Hematopoietic multipotent progenitor cell treated with erythropoietin and hydrocortisone succinate and interleukin-3 and kit ligand, for 17 days (in vitro differentiated cells): ENCODE results near the gene TSPAN4.

Experiments
- DNase-seq: peaks from one replicate; pipeline ENCODE4 v3.0.0-alpha.2; 2015; ENCODE audit warnings: low spot score

The TSPAN4 gene

DNA sequence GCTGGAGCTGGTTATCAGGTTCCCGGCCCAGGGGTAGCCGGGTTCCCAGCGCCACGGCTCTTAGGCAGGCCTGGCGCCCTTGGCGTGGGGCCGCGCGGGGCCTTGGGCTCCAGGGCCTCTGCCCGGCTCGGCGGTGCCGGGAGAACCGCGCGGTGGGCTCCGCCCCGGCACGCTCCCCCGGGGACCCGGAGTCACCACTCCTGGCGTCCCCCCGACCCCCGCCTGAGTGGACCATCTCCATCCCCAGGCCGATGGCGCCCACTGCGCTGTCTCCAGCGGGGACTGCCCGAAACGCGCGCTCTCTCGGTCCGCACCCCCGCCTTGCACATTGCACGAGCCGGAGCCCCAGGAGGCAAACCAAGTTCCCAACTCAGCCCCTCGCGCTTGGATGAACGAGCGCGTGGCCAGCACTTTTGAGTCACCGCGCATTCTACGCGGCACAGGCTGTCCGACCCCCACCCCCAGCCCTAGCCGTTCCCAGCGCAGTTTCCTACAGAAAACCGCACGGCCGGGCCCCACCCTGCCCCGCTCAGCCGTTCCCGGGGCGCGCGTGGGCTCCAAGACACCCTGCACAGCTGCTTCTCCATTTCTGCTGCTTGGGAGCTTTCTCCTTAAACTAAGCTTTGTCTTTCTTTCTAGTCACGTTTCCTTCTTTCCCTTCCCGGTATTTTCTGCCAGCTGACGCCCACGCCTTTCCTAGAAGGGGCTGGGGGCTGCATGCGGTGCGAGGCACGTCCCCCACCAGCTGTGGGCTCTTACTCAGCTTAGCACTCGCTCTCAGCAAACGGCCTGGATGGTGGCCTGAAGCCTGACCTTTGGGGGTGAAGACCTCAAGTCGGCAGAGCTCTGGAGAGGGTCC is 68.6 kb downstream of the TSPAN4 start:
- peak; percentile 27 for DNase-seq

DNA sequence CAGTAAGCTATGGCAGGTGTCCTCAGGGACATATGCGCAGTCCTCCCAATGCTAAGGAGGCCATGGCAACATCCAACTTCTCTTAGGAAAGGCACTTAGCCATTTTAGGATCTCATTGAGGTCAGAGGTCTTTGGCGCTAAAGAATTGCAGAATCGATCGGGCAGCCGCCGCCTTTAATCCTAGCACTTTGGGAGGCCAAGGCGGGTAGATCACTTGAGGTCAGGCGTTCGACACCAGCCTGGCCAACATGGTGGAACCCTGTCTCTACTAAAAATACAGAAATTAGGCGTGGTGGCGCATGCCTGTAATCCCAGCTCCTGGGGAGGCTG is 69.2 kb downstream of the TSPAN4 start:
- no peak for DNase-seq

DNA sequence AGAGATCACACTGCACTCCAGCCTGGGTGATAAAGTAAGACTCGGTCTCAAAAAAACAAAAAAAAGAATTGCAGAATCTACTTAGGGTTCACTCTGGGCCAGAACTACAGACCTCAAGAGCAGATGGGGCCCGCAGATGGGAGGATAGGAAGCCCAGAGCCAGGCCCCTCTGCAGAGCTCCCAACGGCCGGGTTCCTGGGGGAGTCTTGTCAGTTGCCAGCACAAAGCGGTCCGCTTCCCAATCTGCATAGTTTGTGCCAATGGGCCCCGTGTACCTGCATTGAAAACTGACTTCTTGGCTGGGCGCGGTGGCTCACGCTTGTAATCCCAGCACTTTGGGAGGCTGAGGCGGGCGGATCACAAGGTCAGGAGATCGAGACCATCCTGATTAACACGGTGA is 69.6 kb downstream of the TSPAN4 start:
- DNase-seq = no peak

DNA sequence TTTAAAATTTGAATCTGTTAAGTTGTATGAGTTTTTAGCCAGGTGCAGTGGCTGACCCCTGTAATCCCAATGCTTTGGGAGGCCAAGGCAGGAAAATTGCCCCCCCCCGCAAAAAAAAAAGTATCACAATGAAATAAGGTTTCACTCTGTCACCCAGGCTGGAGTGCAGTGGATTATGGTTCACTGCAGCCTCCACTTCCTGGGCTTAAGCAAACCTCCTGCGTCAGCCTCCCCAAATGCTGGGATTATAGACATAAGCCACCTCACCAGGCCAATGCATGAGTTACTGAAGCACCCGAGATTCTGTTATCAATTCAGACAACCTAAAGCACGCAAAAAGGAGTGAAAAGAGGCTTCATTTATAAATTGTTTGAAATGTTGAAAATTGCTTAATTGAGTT is 70.4 kb downstream of the TSPAN4 start:
- no peak for DNase-seq

DNA sequence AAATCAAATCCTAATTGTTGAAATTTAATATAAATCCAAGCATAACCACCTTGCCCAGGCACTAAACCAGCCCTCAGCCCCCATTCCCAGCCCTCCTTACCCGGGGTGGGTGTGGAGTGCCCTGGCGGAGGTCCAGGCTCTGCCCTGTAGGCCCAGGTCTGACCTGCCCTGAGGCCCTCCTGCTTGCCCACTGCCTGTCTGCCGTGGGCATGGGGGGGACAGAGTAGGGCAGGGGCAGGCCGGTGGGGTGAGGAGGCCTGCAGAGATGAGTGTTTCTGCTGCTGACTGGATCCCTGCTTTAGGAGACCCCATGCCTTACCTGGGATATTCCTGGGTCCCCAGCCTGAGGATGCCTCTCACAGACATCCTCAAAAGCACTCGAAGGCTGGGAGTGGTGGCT is 71.6 kb downstream of the TSPAN4 start:
- no peak for DNase-seq

DNA sequence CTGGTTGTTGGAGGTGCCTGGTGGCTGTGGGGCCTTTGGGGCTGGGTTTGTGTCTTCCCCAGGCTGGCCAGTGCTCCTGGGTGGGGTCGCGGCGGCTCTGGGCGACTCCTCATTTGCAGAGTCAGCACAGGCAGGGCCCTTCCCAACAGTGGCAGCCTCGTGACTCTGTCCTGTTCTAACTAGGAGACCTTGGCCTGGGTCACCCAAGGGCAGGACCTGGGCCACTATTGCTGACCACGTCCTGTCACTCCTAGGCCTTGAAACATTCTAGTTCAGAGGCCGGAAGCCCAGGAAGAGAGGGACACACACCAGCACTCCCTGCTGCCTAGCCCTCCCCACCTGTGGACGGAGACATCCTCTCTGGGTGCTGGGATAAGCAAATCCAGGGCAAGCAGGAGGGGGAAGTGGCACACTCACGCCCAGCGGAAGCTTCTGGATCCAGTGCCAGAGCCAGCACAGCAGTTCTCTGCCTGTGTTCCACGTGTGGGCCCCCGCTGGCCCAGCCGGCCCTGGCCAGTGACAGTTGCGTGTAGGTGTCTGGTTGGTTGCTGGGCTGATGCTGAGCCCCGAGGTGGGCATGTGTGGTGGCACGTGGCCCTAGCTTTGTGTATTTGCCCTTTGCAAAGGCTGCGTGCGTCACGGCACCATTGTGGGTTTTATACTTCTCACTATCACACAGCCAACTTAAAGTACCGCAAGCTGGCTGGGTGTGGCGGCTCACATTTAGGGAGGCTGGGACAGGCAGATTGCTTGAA is 72.3 kb downstream of the TSPAN4 start:
- DNase-seq = peak; percentile 75
